ENCODE results near the gene KDM4F. TPM values are rescaled to one million over a fixed set of nuclear protein-coding genes. Genes with fewer than 3 reads are reported as not detected.

KDM4F gene
- total and polyA plus RNA-seq, 2 of the 8 experiments (the other 6 are each of a cell fraction or from before 2014, with no cell fraction given) = not detected

DNA sequence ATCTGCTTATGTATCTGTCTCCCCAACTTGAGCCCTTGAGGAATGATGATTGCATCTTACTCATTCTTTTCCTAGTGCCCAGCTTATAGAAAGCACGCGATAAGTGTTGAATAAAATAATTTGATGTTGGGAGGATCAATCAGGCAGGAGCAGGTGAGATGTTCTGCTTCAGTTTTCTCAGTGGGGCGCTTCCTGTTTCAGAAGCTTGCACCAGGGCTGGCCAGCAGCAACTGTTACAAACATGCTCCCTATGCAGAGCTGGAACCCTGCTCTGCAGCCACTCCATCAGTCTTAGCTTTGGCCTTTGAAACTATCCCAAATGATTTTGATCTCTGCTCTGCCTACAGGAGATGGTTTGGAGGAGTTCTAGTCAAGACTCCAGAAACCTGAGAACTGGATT is 44.3 kb downstream of the KDM4F start:
- Histone ChIP-seq H2BK5ac (ENCODE audit: low read depth, low read length) (no peak overlapping the region), H3K27me3 (replicated peaks in 1 of 4; ENCODE audit: control insufficient read depth in 3 of 4, extremely low read depth in 1 of 4, insufficient read depth in 3 of 4, low read length in 3 of 4) (peaks cover 4 to 31% (median 25%) of the 10 kb centered on the region in 4 experiments), H3K9ac (replicated peaks in 1 of 4; ENCODE audit: extremely low read depth in 1 of 4, low read depth in 3 of 4, low read length in 3 of 4) (no peak overlapping the region), H3K4me2 (ENCODE audit: insufficient read depth in 1 of 2, low read depth in 2 of 2, low read length in 2 of 2) (no peak overlapping the region), H3K9me3 (ENCODE audit: insufficient read depth in 2 of 2, low read depth in 1 of 2, low read length in 1 of 2) (no peaks in the 10 kb centered on the region), H2BK20ac (ENCODE audit: low read length) (no peak overlapping the region), H4K8ac (ENCODE audit: extremely low read depth, insufficient read depth, low read length) (no peak overlapping the region), H2BK15ac (ENCODE audit: low read length) (no peak overlapping the region), H3K36me3 (ENCODE audit: control insufficient read depth in 2 of 4, insufficient read depth in 4 of 4, low read length in 3 of 4) (no peaks in the 10 kb centered on the region), H2BK120ac (replicated peaks; ENCODE audit: low read depth, low read length) (no peak overlapping the region), H3K79me2 (ENCODE audit: control insufficient read depth in 1 of 2, insufficient read depth in 2 of 2, low read length in 2 of 2) (no peaks in the 10 kb centered on the region), H4K20me1 (replicated peaks in 1 of 2; ENCODE audit: control insufficient read depth in 1 of 2, insufficient read depth in 2 of 2, low read length in 2 of 2) (no peaks in the 10 kb centered on the region), H3K56ac (replicated peaks; ENCODE audit: insufficient read length, low read depth, low read length) (no peak overlapping the region), H3K4me1 (replicated peaks in 1 of 4; ENCODE audit: control insufficient read depth in 3 of 4, insufficient read depth in 4 of 4, low read length in 3 of 4) (peaks cover 0 to 6% (median 3%) of the 10 kb centered on the region in 4 experiments; a peak in 6 of 7 replicates), H3K4me3 (ENCODE audit: extremely low read depth in 1 of 4, insufficient read depth in 2 of 4, low read depth in 3 of 4, low read length in 4 of 4) (no peak overlapping the region), H4K91ac (replicated peaks; ENCODE audit: insufficient read length, low read length) (no peak overlapping the region), H4K5ac (ENCODE audit: insufficient read length, low read depth, low read length) (no peak overlapping the region), H2AK5ac (ENCODE audit: low read depth, low read length) (no peak overlapping the region), H3K23me2 (ENCODE audit: low read depth, low read length) (peaks cover 11% of the 10 kb centered on the region), H3K14ac (ENCODE audit: insufficient read length) (no peak overlapping the region), H3K18ac (ENCODE audit: extremely low read depth, low read length) (no peak overlapping the region), H3K27ac (ENCODE audit: low read depth, low read length) (no peak overlapping the region), H2AFZ (ENCODE audit: low read length) (no peak overlapping the region), H3K4ac (replicated peaks; ENCODE audit: insufficient read length, low read depth, low read length) (no peak overlapping the region), H2BK12ac (ENCODE audit: low read depth, low read length) (no peak overlapping the region), H3K23ac (ENCODE audit: insufficient read length) (no peak overlapping the region), H3K79me1 (ENCODE audit: low read depth, low read length) (no peaks in the 10 kb centered on the region)
- POLR2A ChIA-PET (ENCODE audit: partially characterized antibody) = interaction anchor here (0.9 to 5.6 kb wide), 4 partner anchors 13 to 42 kb away, joined by 3 to 44 read pairs (median 3); partner anchors contain the start of gene SRSF8
- no peak for TF ChIP-seq MAFK (IDR thresholded peaks at IDR 0.05; ENCODE audit: low read depth, low read length)
- TF ChIP-seq BRCA1 (IDR thresholded peaks at IDR 0.05; ENCODE audit: low read depth, low read length) = no peak
- no peak for TF ChIP-seq PHF8 (conservative IDR thresholded peaks at IDR 0.05; ENCODE audit: low read depth, low read length)
- no peak for TF ChIP-seq RAD21 (IDR thresholded peaks at IDR 0.05 in 1 of 2, conservative IDR thresholded peaks at IDR 0.05 in 1 of 2; ENCODE audit: low read depth in 2 of 2, low read length in 2 of 2)
- no peak for TF ChIP-seq RXRA (IDR thresholded peaks at IDR 0.05; ENCODE audit: insufficient read depth, low read depth, low read length)
- no peak for TF ChIP-seq SIX5 (IDR thresholded peaks at IDR 0.05; ENCODE audit: low read depth, low read length)
- no peak for TF ChIP-seq RFX5 (IDR thresholded peaks at IDR 0.05; ENCODE audit: borderline replicate concordance, low read depth, low read length)
- no peak for TF ChIP-seq EP300 (IDR thresholded peaks at IDR 0.05; ENCODE audit: borderline replicate concordance in 1 of 2, low read depth in 2 of 2, low read length in 2 of 2)
- TF ChIP-seq NRF1 (IDR thresholded peaks at IDR 0.05; ENCODE audit: low read depth, low read length) = no peak
- no peak for TF ChIP-seq YY1 (IDR thresholded peaks at IDR 0.05; ENCODE audit: low read depth, low read length)
- no peak for TF ChIP-seq GABPA (IDR thresholded peaks at IDR 0.05; ENCODE audit: borderline replicate concordance, insufficient read depth, low read length)
- FAIRE-seq (no peak), DNase-seq (ENCODE audit: low read depth in 1 of 2, low spot score in 2 of 2) (no peak)
- CTCF ChIA-PET (ENCODE audit: partially characterized antibody) = interaction anchor here (0.7 to 9.0 kb wide), 14 partner anchors 12 to 362 kb away, joined by 3 to 127 read pairs (median 7); partner anchors contain the start of gene SRSF8
- WGBS, 2 experiments (ENCODE audit: extremely low coverage in 1 of 2, insufficient coverage in 1 of 2, insufficient read length in 1 of 2, insufficient replicate concordance in 2 of 2, low coverage in 1 of 2, low lambda C conversion rate in 2 of 2, missing lambda C conversion rate in 1 of 2) = 86% methylated on average over 3 of the region's 3 CpGs; no CpG with 5 or more reads in 1 of the 2 experiments
